HG02970 (cell line): Measurements from ENCODE around the gene RELN.

Source experiments
- ATAC-seq: cut with Tn5 transposase; IDR thresholded peaks from one replicate; pipeline ENCODE4 v1.9.1; 2021; ENCODE audit warnings: mild to moderate bottlenecking, moderate library complexity, moderate number of reproducible peaks; ENCODE audit not compliant: unreplicated experiment, low FRiP score

The RELN gene

DNA sequence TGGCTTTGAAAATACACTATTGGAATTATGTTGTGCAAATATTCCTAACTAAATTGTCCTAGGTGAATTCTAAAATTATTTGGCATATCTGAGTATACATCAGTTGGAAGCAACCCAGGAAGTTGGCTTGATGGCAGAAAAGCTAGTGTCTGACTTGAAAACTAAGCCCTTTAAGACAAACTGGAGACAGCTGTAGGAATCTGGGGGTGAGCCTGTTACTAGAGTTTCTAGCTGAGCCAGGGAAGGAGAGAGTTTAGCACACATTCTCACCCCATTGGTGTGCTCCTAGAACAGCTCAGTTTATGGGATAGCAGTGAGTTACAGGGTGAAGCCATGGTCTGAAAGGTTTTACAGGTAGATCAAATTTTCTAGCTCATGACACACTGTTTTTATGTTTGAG lies 333.2 kb downstream of the RELN start:
- ATAC-seq: no peak

DNA sequence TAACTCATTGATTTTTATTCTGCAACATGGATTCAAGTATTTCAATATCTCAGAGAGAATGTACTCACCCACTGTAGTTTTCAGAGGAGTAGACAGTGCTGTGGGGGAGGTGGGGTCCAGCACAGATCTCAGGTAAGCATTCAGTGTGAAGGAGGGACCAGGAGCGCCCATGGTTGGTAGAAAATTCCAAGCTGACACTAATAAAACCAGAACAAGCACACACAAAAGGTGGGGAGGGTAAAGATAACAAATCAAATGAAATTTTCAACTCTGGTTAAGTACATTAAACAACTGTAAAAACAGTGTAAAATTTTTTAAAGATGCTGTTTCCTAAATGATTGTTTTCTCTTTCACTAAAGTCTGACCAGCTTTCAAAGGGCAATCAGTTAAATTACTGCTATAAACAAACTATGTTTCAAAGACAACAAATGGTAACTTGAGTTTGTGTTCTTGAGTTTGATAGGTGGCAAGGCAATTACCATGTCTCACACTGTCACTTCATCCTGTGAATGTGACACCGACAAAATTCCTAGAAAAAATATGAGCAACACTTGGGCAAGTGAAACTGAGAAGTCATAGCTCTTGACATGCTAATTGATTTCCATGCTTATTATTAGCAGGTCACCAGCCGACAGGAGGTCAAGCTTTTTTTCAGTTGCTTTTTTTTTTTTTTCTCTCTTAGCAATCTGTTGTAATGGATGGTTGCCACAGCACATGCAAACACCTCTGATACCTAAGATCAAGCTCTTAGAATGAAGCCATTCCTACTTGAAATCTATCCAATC lies 337.7 kb downstream of the RELN start:
- ATAC-seq: no peak

DNA sequence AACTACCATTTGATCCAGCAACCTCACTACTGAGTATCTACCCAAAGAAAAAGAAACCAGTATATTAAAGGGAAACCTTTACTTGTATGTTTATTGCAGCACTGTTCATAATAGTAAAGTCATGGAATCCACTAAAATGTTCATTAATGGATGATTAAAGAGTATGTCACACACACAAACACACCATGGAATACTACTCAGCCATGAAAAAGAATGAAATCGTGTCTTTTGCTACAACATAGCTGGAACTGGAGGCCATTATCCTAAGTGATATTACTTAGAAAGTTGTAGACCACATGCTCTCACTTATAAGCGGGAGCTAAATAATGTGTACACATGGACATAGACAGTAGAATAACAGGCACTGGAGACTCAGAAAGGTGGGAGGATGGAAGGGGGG lies 340.4 kb downstream of the RELN start:
- no peak for ATAC-seq

DNA sequence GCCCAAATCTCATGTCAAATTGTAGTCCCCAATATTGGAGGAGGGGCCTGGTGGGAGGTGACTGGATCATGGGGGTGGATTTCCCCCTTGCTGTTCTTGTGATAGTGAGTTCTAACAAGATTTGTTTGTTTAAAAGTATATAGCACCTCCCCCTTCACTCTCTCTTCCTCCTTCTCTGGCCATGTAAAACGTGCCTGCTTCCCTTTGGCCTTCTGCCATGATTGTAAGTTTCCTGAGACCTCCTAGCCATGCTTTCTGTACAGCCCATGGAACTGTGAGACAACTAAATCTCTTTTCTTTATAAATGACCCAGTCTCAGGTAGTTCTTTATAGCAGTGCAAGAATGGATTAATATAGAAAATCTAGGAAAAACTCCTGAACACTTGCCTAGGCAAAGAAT lies 341.3 kb downstream of the RELN start:
- ATAC-seq: no peak

DNA sequence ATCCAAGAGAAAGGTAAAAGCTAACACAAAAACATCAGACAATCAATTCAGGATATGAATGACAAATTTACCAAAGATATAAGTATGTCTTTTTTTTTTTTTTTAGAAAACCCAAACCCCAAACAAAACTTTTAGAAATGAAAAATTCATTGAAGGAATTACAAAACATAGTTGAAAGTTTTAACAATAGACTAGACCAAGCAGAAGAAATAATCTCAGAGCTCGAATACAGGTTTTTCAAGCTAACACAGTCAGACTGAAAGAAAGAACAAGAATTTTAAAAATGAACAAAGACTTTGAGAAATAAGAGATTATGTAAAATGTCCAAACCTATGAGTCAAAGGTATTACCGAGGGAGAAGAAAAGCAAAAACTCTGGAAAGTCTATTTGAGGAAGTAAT lies 345.1 kb downstream of the RELN start:
- ATAC-seq: no peak

DNA sequence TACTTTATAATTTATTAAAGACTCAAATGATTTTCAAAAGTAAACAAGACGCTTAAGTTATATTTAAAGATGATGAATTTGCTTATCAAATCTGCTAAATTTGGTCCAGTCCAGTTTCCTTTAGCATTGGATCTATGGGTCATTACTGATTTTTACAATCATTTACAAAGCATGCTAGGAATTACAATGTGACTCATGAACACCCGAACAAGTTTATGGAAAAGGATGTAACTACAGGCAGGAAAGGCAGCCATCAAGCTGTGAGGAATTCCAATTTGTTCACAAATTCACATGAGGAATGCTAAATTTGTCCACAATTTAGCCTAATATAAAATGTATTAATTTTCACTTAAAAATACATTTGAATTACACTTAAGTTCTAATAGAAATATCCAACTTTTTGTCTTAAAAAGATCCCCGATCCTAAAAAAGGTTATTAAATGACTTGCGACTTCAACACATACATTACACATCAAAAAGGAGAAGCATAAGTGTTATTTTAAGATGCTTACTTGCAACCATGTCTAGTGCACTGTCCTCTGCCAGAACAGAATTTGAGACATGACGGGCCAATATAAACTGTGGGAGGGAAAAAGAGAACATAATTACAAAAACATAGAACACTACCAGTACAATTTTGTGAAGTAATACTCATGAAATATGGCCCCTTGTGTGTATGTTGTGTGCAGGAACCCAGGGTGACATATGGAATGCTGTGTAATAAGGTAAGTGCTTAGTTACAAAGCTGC lies 349.3 kb downstream of the RELN start:
- ATAC-seq: no peak

DNA sequence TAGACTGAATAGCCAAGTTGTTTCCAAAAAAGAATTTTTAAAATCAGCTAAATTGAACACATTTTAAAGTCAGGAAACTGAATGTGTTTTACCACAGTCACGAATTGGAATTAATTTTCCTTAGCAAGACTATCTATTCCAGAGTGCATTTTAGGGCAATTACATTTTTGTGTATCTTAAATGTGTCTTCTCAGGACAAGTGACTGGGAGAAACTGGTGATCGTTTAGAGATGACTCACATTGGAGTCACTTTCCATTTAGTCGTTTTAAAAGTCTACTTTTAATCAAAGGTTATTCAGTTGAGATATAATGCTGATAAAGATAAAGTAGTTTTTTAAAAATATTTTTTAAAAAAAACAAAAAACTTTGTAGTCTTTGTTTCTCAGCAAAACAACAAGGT lies 351.7 kb downstream of the RELN start:
- no peak for ATAC-seq

DNA sequence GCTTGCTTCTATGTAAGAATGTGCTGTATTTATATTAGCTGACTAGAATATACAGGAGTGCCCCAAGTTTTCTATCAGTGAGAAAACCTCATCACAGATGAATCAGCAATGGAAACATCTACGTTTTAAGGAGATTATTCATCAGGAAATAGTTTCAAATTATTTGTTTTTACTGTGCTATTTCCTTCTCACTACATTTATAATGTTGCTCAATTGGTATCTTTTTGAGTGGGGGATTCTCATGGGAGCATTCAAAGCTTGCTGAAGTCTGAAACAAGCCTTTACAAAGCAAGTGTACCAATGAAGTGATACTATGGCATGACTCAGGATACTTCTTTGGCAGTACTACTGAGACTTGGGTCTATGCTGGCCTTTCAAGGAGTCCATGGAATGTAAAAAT lies 352.4 kb downstream of the RELN start:
- ATAC-seq: no peak

DNA sequence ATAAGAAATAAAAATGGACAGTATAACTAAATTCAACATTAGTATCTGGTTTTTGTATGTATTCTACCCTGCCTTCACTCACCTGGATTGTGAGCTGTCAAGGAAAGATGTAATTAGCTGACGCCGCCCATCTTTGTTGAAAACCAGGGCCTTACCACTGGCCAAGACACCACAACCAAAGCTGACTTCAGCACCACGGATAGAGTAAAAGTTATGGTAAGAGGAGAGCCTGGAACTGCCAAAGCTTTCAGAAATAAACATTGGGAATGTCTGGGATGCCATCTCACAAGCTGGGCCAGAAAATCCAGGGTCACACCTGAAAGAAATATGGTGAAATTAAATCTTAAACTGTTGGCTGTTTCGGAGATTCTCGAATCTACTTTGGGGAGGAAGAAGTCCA lies 353.3 kb downstream of the RELN start:
- no peak for ATAC-seq

DNA sequence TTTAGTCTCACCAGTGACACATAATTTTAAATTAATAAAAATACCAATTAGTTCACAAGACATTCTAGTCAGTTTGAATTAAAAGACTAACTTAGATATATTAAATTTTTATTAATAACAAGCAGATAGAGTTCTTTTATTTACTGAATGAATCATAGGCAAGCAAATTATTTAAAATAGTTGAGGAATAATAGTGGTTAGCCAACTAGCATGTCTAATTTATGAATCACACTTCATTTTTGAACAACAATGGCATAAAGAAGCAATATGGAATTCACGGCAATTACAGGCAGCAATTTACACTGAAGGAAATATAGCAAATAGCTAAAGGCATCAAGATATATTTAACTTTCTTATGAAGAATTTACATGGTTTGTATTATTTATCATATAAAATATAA lies 356.5 kb downstream of the RELN start:
- ATAC-seq: no peak

DNA sequence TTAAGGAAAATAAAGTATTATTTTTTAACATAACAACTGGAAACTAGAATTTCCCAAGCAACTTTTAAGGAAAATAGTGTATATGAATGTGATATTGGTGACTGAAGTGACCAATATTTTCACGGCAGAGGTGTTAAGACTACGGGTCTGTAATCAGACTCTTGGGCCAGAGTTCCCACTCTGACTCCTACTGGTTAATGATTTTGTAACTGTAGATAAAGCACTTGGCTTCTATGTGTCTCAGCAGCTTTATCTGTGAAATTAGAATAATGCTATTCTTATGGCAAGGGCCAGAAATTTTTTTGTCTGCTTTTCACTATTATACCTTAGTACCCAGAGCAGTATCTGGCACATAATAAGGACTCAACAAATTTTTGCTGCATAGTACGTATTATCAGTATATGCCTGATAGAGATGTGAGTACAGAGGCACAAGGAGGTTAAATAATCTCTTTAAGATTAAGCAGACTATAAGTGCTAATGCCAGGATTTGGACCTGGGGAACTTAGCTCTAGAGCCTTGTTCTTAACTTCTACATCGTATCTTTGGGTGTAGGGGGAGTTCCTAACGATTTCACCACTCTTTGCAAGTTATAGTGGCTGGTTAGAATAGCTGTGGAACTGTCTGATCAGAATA lies 357.3 kb downstream of the RELN start:
- no peak for ATAC-seq

DNA sequence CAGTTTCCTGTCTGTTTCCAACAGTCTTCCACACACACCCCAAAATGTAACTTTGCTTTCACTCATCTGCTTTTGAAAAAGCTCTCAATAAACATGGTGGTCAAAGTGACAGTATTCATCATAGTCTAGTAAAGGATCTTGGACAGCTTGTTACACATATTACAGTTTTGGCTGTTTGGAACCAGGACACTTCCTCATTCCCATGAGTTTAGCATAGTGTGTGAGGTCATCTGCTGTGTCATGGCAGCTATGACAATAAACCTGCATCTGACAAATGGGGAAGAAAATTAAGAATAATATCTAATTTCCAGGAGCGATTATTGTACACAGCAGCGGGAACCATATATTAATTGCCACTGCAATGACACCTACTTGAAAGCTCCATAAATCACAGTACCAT lies 359.1 kb downstream of the RELN start:
- no peak for ATAC-seq

DNA sequence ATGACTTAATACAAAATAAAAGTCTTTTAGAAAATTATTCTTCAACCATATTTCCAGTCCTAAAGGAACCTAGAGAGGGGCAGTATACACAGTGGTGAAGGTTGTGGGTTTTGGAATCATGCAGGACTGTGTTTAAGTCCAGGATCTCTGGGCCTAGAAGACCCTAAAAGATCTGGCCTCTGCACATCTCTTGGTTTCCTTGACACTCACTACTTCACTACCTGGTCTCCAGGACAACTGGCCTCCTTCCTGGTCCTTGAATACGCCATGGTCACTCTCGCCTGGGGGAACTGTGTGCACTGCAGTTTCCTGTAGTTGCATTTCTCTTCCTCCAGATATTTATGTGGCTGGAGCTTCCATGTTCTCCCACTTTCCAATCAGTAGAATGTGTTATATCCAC lies 360.7 kb downstream of the RELN start:
- ATAC-seq: no peak

DNA sequence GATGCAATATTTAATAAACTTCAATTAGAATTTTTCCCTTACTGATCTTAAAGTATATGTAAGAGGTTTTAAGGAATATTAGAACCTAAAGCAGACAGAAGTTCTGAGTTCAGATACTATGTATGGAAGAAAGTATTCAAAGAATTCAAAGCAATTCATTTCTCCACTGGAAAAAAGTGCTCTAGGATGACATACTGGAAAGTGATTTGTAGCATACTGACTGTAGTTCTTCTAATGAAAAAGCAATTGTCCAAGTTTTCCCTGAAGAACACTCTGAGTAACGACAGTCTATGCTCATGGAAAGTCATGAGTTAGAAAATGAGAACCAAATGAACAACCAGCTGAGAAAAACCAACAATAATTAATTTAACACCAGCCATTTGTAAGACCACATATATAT lies 362.7 kb downstream of the RELN start:
- ATAC-seq: no peak

DNA sequence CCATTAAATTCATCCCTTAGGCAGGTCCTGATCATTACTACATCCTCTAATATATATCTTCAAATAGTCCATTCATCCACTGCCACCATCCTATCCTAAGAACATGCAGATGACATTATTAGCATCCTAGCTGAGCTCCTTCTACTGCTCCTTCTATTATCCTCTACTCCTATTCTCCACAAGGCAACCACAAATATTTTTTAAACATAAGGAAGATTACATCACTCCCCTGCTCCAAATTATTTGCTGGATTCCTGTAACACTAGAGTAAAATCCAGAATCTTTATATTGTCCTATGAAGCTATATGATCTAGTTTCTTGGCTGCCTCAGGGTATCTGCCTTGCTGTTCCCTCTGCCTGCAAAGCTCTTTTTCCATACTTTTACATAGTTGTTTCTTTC lies 367.2 kb downstream of the RELN start:
- ATAC-seq: no peak

DNA sequence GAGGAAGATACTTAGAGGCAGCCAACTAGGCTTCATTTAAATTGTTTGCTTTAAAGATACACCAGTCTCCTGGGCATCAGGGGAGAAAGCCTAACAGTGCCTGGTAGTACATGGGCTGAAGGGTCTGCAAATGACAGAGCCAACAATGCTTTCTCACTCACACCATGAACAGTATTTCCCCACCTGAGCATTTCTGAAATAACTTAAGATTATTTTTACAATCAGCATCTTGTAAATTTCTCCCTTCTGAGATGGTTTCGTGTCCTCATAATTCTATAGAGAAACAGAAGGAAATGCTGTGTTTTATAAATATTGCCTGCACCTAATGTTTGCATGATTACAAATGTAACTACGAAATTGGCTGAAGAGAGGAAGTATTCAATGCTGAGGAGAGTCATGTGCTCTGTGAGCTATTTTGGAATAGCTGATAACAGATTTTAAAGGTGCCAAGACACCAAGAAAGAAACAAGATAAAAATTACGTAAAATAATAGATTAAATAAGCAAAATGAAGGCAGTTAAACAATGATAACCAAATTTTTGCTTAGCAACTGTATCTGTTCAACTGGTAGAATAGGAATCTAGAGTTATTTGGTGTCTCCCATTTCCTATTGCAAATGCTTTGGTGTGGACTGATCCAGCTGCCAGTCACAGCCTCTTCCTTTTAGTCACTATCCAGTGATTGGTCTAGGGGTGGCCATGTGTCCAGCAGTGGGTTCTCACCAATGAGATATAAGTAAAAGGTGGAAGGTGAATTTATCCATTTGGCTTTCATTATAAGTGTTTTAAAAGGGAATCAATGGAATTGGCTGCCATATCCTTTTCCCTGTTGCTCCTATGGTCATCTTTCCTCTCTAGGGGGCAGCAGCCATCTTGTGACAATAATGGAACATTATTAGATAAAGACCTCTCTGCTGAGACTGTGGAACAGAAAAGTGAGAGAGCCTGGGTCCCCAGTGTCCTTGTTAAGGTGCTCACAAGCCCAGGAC lies 375.5 kb downstream of the RELN start:
- no peak for ATAC-seq

DNA sequence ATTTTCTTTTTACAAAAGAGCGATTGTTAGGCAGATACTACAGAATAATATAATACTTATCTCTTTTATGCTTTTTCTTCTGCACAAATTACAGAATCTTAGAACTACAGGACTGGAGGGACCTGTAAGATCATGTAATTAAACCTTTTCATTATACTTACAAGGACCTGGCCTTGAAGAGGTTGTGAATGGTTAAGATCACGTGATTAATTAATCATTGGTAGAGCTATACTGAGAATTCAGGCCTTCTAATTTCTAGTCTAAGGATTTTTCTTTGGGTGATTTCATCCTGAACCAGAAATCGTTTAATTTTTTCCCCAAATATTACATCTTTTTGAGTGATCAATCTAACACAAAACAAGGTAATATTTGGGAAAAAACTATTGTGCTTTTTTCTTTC lies 379.7 kb downstream of the RELN start:
- ATAC-seq: no peak

DNA sequence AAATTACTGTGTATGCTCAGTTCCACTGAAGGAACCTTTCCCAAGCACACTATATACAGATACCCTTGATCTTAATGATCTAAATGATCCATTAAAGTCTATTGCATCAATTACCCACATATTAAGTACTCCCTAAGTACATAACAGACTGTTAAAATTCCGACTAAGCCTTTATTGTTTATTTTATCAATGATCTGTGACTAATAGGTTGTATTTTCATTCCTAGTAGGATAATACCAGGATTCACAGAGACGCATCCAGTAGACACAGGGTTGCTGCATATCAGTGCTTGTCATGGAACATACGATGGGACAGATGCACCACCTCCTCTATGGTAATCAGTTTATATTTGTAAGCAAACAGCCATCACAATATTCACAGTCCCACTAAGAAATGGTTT lies 383.8 kb downstream of the RELN start:
- ATAC-seq: no peak

DNA sequence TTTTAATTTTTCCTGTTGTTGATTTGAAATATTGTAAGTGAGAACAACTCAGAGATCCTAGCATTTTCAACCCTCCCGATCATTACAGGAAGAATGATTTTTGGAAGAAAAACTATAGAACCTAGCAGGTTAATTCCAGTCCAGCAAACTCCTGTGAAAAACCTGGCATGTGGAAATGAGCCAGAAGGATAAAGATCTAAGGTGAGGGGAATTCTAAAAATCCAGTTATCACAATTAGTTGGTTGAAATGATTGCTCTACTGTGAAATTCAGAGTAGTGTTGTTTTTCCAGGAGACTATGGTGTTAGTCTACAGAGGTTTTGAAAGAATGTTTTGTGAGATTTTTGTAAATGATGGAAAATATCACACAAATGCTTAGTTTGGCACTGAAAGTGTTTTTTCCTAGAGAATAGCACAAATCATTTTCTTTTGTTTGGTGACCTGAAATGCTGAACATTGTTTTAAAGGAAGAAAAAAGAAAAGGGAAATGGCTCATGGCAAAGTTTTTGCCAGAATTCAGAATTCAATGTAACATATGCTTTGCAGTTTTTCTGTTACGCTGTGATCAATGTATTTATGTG lies 391.0 kb downstream of the RELN start:
- no peak for ATAC-seq

DNA sequence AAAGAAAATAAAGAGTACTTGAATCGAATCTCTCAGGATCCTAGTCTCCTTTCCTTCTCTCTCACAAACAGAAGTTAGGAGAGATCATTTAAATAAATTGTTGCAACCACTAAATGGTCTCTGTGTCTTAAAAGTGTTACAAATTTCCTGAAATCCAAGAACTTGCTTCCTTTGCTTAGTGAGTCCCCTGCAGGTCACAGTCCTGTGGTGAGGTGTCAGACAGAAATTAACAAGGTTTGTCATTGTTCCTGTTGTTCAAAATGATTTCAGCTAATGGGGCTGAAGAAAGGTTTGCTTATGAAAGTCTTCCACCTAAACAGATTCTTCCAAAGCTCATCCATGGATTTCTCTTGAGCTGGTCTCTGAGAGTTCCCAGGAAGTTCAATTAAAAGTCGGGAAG lies 391.9 kb downstream of the RELN start:
- ATAC-seq: no peak
